GM23338 (cell line): Measurements from ENCODE around the gene C6orf52. TPM values are rescaled to one million over a fixed set of nuclear protein-coding genes. Genes with fewer than 3 reads are reported as not detected.
A peak's percentile ranks its signal among the peaks of the same experiment; 100 is the strongest.

Experiments used
- ATAC-seq: fragments of 200-7000 bp; cut with Tn5 transposase; 3 replicates; pipeline ENCODE4 v1.9.1; 2020
- DNase-seq: peaks from one replicate; pipeline ENCODE4 v3.0.0-alpha.2; 2015; ENCODE audit warnings: low spot score
- H2AFZ ChIP-seq: fragments of 200-600 bp; sonication (generic); 2 replicates; pipeline ENCODE4 v1.8.0; 2016; ENCODE audit warnings: antibody characterized with exemption, mild to moderate bottlenecking, moderate library complexity
- H3F3A ChIP-seq: fragments of 200-600 bp; sonication (generic); replicated peaks from 2 replicates; pipeline ENCODE4 v1.8.0; 2017; ENCODE audit warnings: antibody characterized with exemption, mixed run types, low read depth
- H3K27ac ChIP-seq: fragments of 200-600 bp; sonication (generic); 2 replicates; pipeline ENCODE4 v1.6.1; 2016; ENCODE audit warnings: low read depth
- H3K27me3 ChIP-seq: fragments of 200-600 bp; sonication (generic); 2 replicates; pipeline ENCODE4 v1.8.0; 2016; ENCODE audit warnings: mild to moderate bottlenecking, mixed run types, moderate library complexity; ENCODE audit not compliant: insufficient read depth
- H3K36me3 ChIP-seq: fragments of 200-600 bp; sonication (generic); 2 replicates; pipeline ENCODE4 v1.8.0; 2016; ENCODE audit warnings: mild to moderate bottlenecking; ENCODE audit not compliant: insufficient read depth
- H3K4me1 ChIP-seq: fragments of 200-600 bp; sonication (generic); 2 replicates; pipeline ENCODE4 v1.8.0; 2016; ENCODE audit warnings: mild to moderate bottlenecking, moderate library complexity; ENCODE audit not compliant: insufficient read depth
- H3K4me2 ChIP-seq: fragments of 200-600 bp; sonication (generic); 2 replicates; pipeline ENCODE4 v1.7.1; 2017; ENCODE audit warnings: mixed run types
- H3K4me3 ChIP-seq: fragments of 200-600 bp; sonication (generic); 2 replicates; pipeline ENCODE4 v1.6.1; 2016; ENCODE audit warnings: mixed run types
- H3K79me2 ChIP-seq: fragments of 200-600 bp; sonication (generic); replicated peaks from 2 replicates; pipeline ENCODE4 v1.8.0; 2017; ENCODE audit warnings: mild to moderate bottlenecking; ENCODE audit not compliant: insufficient read depth
- H3K9me2 ChIP-seq: fragments of 200-600 bp; sonication (generic); 2 replicates; pipeline ENCODE4 v1.8.0; 2017; ENCODE audit not compliant: insufficient read depth
- H4K20me1 ChIP-seq: fragments of 200-600 bp; sonication (generic); replicated peaks from 2 replicates; pipeline ENCODE4 v1.8.0; 2017; ENCODE audit warnings: mild to moderate bottlenecking; ENCODE audit not compliant: insufficient read depth
- H3K27ac Mint-ChIP-seq: 2 replicates; pipeline ENCODE4 v1.8.0; 2020; ENCODE audit warnings: inconsistent platforms, mild to moderate bottlenecking, moderate library complexity, mixed read lengths
- H3K27me3 Mint-ChIP-seq: 3 replicates; pipeline ENCODE4 v1.8.0; 2022; ENCODE audit warnings: low read depth, mild to moderate bottlenecking, moderate library complexity, mixed read lengths, inconsistent platforms; ENCODE audit not compliant: insufficient read depth, poor library complexity
- H3K36me3 Mint-ChIP-seq: 3 replicates; pipeline ENCODE4 v1.8.0; 2021; ENCODE audit warnings: low read depth, mild to moderate bottlenecking, inconsistent platforms, moderate library complexity, mixed read lengths
- H3K4me1 Mint-ChIP-seq: 3 replicates; pipeline ENCODE4 v1.8.0; 2020; ENCODE audit warnings: mild to moderate bottlenecking, inconsistent platforms, mixed read lengths
- H3K4me3 Mint-ChIP-seq: 3 replicates; pipeline ENCODE4 v1.8.0; 2021; ENCODE audit warnings: moderate library complexity, mild to moderate bottlenecking, inconsistent platforms, mixed read lengths
- H3K9me3 Mint-ChIP-seq: 3 replicates; pipeline ENCODE4 v1.8.0; 2020; ENCODE audit warnings: moderate library complexity, mild to moderate bottlenecking, inconsistent platforms, mixed read lengths
- EZH2 ChIP-seq: fragments of 200-600 bp; sonication (generic); IDR thresholded peaks from one replicate; pipeline ENCODE4 v1.8.0; 2017; ENCODE audit warnings: antibody characterized with exemption, mild to moderate bottlenecking, low read depth; ENCODE audit not compliant: unreplicated experiment
- JUNB ChIP-seq: IDR thresholded peaks from one replicate; pipeline ENCODE4 v1.6.1; 2016; ENCODE audit warnings: antibody characterized with exemption; ENCODE audit not compliant: unreplicated experiment
- NANOG ChIP-seq: IDR thresholded peaks from 2 replicates; pipeline ENCODE4 v1.6.1; 2016; ENCODE audit warnings: antibody characterized with exemption, borderline replicate concordance
- POLR2AphosphoS5 ChIP-seq: IDR thresholded peaks from 2 replicates; pipeline ENCODE4 v1.6.1; 2016; ENCODE audit warnings: antibody characterized with exemption, low read depth
- ZNF114 ChIP-seq: fragments of 250-450 bp; sonication (Bioruptor Pico); IDR thresholded peaks from 2 replicates; pipeline ENCODE4 v1.5.0; 2020; ENCODE audit warnings: mild to moderate bottlenecking, moderate library complexity
- polyA plus RNA-seq: library from polyadenylated mRNA; unstranded; fragments of >200 nt; fragmentation: Nextera tagmentation; extraction: Ambion mirVana; gene quantifications from 2 replicates; pipeline ENCODE4 v1.2.1, GENCODE V29; 2016
- total RNA-seq: library from RNA; depleted of rRNA; stranded (reverse); fragments of >200 nt; shearing (Covaris generic); gene quantifications from 2 replicates; pipeline ENCODE4 v1.2.3, GENCODE V29; 2014
- TF ChIP-seq, protein P1 (sequence below), 2 experiments: fragments of 200-600 bp in 1 of 2; sonication (generic) in 1 of 2; conservative IDR thresholded peaks; 2 replicates each; pipeline versions ENCODE4 v1.5.1 to v1.6.1; 2016 to 2017; ENCODE audit warnings: antibody characterized with exemption in 2 of 2, low read depth in 2 of 2, mild to moderate bottlenecking in 2 of 2, moderate library complexity in 1 of 2
- TF ChIP-seq, protein P2 (sequence below): fragments of 250-450 bp; sonication (Bioruptor Pico); IDR thresholded peaks from 2 replicates; pipeline ENCODE4 v1.5.0; 2020; ENCODE audit warnings: mild to moderate bottlenecking, moderate library complexity
- TF ChIP-seq, protein P3 (sequence below): IDR thresholded peaks from 2 replicates; pipeline ENCODE4 v1.6.1; 2016; ENCODE audit warnings: antibody characterized with exemption
- TF ChIP-seq, protein P4 (sequence below): IDR thresholded peaks from one replicate; pipeline ENCODE4 v1.6.1; 2018; ENCODE audit warnings: antibody characterized with exemption; ENCODE audit not compliant: unreplicated experiment

The C6orf52 gene
- total and polyA plus RNA-seq, 2 experiments from 2014 or later = 4.4 TPM; not detected in 1

DNA sequence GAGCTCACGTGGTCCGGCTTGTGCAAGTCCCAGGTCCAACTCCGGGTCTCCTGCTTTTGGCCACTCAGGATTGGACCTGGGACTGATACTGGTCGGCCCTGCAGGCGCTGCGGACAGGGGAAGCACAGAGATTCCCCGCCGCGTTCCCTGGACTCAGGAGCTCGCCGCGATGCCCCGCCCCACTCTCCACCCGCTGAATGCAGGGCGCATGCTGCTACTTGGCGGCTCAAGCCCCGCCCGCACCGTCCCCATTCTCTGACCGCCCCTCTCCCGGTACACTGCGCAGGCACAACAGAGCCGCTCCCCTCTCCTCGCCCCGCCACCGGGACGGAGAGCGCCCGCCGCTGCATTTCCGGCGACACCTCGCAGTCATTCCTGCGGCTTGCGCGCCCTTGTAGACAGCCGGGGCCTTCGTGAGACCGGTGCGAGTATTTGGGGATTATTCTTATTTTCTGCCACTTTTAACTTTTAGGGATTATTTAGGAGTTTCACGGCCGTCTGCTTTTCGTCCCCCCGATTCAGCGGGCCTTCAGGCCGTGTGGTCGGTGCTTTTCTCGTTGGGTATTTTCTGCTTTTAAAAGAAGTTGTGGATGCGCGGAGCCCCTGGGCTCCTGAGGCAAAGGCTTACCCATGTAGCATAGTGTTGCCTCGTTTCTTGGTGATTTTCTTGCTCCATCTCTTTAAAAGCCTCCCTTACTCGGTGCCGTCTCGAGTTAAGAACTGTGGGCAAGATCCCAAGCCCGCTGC is 28.6 kb upstream of the C6orf52 start, which contains the start of gene TMEM14C (continued):
- TF ChIP-seq JUNB (no peak), ZNF114 (CRISPR knock-in tag) (no peak), EZH2 (no peak)
- TF ChIP-seq, protein P1, sequence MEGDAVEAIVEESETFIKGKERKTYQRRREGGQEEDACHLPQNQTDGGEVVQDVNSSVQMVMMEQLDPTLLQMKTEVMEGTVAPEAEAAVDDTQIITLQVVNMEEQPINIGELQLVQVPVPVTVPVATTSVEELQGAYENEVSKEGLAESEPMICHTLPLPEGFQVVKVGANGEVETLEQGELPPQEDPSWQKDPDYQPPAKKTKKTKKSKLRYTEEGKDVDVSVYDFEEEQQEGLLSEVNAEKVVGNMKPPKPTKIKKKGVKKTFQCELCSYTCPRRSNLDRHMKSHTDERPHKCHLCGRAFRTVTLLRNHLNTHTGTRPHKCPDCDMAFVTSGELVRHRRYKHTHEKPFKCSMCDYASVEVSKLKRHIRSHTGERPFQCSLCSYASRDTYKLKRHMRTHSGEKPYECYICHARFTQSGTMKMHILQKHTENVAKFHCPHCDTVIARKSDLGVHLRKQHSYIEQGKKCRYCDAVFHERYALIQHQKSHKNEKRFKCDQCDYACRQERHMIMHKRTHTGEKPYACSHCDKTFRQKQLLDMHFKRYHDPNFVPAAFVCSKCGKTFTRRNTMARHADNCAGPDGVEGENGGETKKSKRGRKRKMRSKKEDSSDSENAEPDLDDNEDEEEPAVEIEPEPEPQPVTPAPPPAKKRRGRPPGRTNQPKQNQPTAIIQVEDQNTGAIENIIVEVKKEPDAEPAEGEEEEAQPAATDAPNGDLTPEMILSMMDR (conservative IDR thresholded peaks at IDR 0.05; ENCODE audit: low read depth in 2 of 2) = no peak

DNA sequence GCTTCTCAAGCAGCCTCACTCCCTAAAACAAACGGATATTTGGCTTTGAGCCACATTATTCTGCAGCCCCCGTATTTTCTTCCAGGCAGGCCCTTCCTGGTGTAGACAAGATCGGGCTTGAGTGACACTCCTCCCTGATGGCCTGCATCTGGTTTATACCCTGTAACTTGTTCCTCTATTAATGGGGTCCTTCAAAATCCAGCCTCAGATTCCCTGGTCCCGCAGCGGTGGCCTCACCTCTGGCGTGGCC is 28.1 kb upstream of the C6orf52 start:
- H3K4me1 Mint-ChIP-seq = peaks cover 26% of the 10 kb centered on the region
- Histone ChIP-seq H3K27me3 (no peaks in the 10 kb centered on the region), H3K36me3 (peaks cover 5% of the 10 kb centered on the region; the same call in 1 of the 2 replicates), H3K27ac (peak overlapping the region; percentile 100), H3K4me3 (peak overlapping the region; percentile 71), H3K79me2 (peaks cover 29% of the 10 kb centered on the region), H2AFZ (peak overlapping the region; percentile 92; the same call in 1 of the 2 replicates), H3K4me2 (peak overlapping the region; percentile 85), H3K4me1 (peaks cover 19% of the 10 kb centered on the region), H3K9me2 (no peaks in the 10 kb centered on the region), H4K20me1 (no peaks in the 10 kb centered on the region), H3F3A (peaks cover 23% of the 10 kb centered on the region)
- H3K9me3 Mint-ChIP-seq = peaks cover 33% of the 10 kb centered on the region
- no peak for ATAC-seq
- peaks cover 55% of the 10 kb centered on the region for H3K36me3 Mint-ChIP-seq
- peaks cover 13% of the 10 kb centered on the region for H3K27me3 Mint-ChIP-seq
- no peak for DNase-seq
- peak overlapping the region; percentile 98 for H3K27ac Mint-ChIP-seq
- peak overlapping the region; percentile 96 for H3K4me3 Mint-ChIP-seq
- TF ChIP-seq, protein P1 (conservative IDR thresholded peaks at IDR 0.05; ENCODE audit: low read depth in 2 of 2) = no peak
- TF ChIP-seq EZH2 (no peak), POLR2AphosphoS5 (no peak), NANOG (no peak)
- TF ChIP-seq, protein P2, sequence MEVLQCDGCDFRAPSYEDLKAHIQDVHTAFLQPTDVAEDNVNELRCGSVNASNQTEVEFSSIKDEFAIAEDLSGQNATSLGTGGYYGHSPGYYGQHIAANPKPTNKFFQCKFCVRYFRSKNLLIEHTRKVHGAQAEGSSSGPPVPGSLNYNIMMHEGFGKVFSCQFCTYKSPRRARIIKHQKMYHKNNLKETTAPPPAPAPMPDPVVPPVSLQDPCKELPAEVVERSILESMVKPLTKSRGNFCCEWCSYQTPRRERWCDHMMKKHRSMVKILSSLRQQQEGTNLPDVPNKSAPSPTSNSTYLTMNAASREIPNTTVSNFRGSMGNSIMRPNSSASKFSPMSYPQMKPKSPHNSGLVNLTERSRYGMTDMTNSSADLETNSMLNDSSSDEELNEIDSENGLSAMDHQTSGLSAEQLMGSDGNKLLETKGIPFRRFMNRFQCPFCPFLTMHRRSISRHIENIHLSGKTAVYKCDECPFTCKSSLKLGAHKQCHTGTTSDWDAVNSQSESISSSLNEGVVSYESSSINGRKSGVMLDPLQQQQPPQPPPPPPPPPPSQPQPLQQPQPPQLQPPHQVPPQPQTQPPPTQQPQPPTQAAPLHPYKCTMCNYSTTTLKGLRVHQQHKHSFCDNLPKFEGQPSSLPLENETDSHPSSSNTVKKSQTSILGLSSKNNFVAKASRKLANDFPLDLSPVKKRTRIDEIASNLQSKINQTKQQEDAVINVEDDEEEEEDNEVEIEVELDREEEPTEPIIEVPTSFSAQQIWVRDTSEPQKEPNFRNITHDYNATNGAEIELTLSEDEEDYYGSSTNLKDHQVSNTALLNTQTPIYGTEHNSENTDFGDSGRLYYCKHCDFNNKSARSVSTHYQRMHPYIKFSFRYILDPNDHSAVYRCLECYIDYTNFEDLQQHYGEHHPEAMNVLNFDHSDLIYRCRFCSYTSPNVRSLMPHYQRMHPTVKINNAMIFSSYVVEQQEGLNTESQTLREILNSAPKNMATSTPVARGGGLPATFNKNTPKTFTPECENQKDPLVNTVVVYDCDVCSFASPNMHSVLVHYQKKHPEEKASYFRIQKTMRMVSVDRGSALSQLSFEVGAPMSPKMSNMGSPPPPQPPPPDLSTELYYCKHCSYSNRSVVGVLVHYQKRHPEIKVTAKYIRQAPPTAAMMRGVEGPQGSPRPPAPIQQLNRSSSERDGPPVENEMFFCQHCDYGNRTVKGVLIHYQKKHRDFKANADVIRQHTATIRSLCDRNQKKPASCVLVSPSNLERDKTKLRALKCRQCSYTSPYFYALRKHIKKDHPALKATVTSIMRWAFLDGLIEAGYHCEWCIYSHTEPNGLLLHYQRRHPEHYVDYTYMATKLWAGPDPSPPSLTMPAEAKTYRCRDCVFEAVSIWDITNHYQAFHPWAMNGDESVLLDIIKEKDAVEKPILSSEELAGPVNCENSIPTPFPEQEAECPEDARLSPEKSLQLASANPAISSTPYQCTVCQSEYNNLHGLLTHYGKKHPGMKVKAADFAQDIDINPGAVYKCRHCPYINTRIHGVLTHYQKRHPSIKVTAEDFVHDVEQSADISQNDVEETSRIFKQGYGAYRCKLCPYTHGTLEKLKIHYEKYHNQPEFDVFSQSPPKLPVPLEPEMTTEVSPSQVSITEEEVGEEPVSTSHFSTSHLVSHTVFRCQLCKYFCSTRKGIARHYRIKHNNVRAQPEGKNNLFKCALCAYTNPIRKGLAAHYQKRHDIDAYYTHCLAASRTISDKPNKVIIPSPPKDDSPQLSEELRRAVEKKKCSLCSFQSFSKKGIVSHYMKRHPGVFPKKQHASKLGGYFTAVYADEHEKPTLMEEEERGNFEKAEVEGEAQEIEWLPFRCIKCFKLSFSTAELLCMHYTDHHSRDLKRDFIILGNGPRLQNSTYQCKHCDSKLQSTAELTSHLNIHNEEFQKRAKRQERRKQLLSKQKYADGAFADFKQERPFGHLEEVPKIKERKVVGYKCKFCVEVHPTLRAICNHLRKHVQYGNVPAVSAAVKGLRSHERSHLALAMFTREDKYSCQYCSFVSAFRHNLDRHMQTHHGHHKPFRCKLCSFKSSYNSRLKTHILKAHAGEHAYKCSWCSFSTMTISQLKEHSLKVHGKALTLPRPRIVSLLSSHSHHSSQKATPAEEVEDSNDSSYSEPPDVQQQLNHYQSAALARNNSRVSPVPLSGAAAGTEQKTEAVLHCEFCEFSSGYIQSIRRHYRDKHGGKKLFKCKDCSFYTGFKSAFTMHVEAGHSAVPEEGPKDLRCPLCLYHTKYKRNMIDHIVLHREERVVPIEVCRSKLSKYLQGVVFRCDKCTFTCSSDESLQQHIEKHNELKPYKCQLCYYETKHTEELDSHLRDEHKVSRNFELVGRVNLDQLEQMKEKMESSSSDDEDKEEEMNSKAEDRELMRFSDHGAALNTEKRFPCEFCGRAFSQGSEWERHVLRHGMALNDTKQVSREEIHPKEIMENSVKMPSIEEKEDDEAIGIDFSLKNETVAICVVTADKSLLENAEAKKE (CRISPR knock-in tag) = no peak
- TF ChIP-seq, protein P3, sequence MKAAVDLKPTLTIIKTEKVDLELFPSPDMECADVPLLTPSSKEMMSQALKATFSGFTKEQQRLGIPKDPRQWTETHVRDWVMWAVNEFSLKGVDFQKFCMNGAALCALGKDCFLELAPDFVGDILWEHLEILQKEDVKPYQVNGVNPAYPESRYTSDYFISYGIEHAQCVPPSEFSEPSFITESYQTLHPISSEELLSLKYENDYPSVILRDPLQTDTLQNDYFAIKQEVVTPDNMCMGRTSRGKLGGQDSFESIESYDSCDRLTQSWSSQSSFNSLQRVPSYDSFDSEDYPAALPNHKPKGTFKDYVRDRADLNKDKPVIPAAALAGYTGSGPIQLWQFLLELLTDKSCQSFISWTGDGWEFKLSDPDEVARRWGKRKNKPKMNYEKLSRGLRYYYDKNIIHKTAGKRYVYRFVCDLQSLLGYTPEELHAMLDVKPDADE = no peak
- TF ChIP-seq, protein P4, sequence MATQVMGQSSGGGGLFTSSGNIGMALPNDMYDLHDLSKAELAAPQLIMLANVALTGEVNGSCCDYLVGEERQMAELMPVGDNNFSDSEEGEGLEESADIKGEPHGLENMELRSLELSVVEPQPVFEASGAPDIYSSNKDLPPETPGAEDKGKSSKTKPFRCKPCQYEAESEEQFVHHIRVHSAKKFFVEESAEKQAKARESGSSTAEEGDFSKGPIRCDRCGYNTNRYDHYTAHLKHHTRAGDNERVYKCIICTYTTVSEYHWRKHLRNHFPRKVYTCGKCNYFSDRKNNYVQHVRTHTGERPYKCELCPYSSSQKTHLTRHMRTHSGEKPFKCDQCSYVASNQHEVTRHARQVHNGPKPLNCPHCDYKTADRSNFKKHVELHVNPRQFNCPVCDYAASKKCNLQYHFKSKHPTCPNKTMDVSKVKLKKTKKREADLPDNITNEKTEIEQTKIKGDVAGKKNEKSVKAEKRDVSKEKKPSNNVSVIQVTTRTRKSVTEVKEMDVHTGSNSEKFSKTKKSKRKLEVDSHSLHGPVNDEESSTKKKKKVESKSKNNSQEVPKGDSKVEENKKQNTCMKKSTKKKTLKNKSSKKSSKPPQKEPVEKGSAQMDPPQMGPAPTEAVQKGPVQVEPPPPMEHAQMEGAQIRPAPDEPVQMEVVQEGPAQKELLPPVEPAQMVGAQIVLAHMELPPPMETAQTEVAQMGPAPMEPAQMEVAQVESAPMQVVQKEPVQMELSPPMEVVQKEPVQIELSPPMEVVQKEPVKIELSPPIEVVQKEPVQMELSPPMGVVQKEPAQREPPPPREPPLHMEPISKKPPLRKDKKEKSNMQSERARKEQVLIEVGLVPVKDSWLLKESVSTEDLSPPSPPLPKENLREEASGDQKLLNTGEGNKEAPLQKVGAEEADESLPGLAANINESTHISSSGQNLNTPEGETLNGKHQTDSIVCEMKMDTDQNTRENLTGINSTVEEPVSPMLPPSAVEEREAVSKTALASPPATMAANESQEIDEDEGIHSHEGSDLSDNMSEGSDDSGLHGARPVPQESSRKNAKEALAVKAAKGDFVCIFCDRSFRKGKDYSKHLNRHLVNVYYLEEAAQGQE = no peak
